KMS-11 (cell line): ENCODE results near the gene DACT3.
"Not testable (repeated sequence)": the region's sequence is repeated elsewhere in the genome, so short reads cannot be mapped to it uniquely, and the experiment has no call there.

Experiments used
- H2AFZ ChIP-seq: fragments of 200-600 bp; sonication (generic); 2 replicates; pipeline ENCODE4 v1.6.1; 2016; ENCODE audit warnings: antibody characterized with exemption, mixed run types, low read depth
- H3K27ac ChIP-seq: fragments of 200-600 bp; sonication (generic); 2 replicates; pipeline ENCODE4 v1.6.1; 2016; ENCODE audit warnings: mild to moderate bottlenecking, mixed run types
- H3K27me3 ChIP-seq: fragments of 200-600 bp; sonication (generic); 2 replicates; pipeline ENCODE4 v1.6.1; 2017; ENCODE audit warnings: mild to moderate bottlenecking, low read depth, mixed run types, moderate library complexity; ENCODE audit not compliant: insufficient read depth
- H3K36me3 ChIP-seq: fragments of 200-600 bp; sonication (generic); 2 replicates; pipeline ENCODE4 v1.6.1; 2017; ENCODE audit warnings: mild to moderate bottlenecking, mixed run types; ENCODE audit not compliant: insufficient read depth
- H3K4me1 ChIP-seq: fragments of 200-600 bp; sonication (generic); 2 replicates; pipeline ENCODE4 v1.6.1; 2016; ENCODE audit warnings: mild to moderate bottlenecking, low read depth, mixed run types; ENCODE audit not compliant: poor library complexity, severe bottlenecking
- H3K4me2 ChIP-seq: fragments of 200-600 bp; sonication (generic); 2 replicates; pipeline ENCODE4 v1.7.0; 2016; ENCODE audit warnings: mild to moderate bottlenecking, mixed run types
- H3K4me3 ChIP-seq: fragments of 200-600 bp; sonication (generic); IDR thresholded peaks from 2 replicates; pipeline ENCODE4 v1.6.1; 2017; ENCODE audit warnings: low read depth, low read length, mixed read lengths; ENCODE audit not compliant: insufficient read depth
- H3K79me2 ChIP-seq: fragments of 200-600 bp; sonication (generic); 2 replicates; pipeline ENCODE4 v1.6.1; 2016; ENCODE audit warnings: low read depth, mixed run types; ENCODE audit not compliant: insufficient read depth
- H3K9ac ChIP-seq: fragments of 200-600 bp; sonication (generic); 2 replicates; pipeline ENCODE4 v1.6.1; 2016; ENCODE audit warnings: mild to moderate bottlenecking, mixed run types
- H4K20me1 ChIP-seq: fragments of 200-600 bp; sonication (generic); 2 replicates; pipeline ENCODE4 v1.6.1; 2016; ENCODE audit warnings: mild to moderate bottlenecking, mixed run types; ENCODE audit not compliant: insufficient read depth
- TF ChIP-seq, protein P1 (sequence below): fragments of 200-600 bp; sonication (generic); conservative IDR thresholded peaks from 2 replicates; pipeline ENCODE4 v1.6.1; 2017; ENCODE audit warnings: low read depth, mild to moderate bottlenecking, antibody characterized with exemption, low read length, moderate library complexity, mixed read lengths

The DACT3 gene

DNA sequence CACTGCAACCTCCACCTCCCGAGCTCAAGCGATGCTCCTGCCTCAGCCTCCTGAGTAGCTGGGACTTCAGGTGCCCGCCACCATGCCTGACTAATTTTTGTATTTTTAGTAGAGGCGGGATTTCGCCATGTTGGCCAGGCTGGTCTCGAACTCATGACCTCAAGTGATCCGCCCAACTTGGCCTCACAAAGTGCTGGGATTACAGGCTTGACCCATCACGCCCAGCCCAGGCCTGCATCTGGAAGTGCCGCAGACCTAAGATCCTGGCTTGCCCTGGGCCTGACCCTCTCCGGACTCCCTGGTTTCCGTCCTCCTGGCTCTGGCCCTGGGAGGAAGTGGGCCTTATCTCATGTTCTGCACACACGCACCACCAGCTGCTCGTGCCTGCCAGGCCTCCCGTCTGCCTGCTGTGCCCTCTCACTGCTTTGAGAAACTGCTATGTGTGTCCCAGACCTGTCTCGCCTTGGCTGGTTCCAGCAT is 31.4 kb downstream of the DACT3 start:
- Histone ChIP-seq H2AFZ (no peak overlapping the region), H3K36me3 (no peaks in the 10 kb centered on the region), H4K20me1 (no peaks in the 10 kb centered on the region), H3K27me3 (peaks cover 62% of the 10 kb centered on the region), H3K79me2 (no peaks in the 10 kb centered on the region), H3K4me1 (peaks cover 19% of the 10 kb centered on the region), H3K27ac (no peak overlapping the region), H3K4me3 (no peak overlapping the region), H3K4me2 (no peak overlapping the region), H3K9ac (no peak overlapping the region)
- TF ChIP-seq, protein P1, sequence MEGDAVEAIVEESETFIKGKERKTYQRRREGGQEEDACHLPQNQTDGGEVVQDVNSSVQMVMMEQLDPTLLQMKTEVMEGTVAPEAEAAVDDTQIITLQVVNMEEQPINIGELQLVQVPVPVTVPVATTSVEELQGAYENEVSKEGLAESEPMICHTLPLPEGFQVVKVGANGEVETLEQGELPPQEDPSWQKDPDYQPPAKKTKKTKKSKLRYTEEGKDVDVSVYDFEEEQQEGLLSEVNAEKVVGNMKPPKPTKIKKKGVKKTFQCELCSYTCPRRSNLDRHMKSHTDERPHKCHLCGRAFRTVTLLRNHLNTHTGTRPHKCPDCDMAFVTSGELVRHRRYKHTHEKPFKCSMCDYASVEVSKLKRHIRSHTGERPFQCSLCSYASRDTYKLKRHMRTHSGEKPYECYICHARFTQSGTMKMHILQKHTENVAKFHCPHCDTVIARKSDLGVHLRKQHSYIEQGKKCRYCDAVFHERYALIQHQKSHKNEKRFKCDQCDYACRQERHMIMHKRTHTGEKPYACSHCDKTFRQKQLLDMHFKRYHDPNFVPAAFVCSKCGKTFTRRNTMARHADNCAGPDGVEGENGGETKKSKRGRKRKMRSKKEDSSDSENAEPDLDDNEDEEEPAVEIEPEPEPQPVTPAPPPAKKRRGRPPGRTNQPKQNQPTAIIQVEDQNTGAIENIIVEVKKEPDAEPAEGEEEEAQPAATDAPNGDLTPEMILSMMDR, result no peak

- not testable (repeated sequence) for H3K4me2 ChIP-seq, H3K36me3 ChIP-seq, H2AFZ ChIP-seq, H3K4me3 ChIP-seq, H3K79me2 ChIP-seq, H3K9ac ChIP-seq, H4K20me1 ChIP-seq, H3K27ac ChIP-seq
- peaks cover 16% of the 10 kb centered on the region for H3K4me1 ChIP-seq
- H3K27me3 ChIP-seq, result peaks cover 64% of the 10 kb centered on the region
These were observed 32.0 kb downstream of the DACT3 start for GRCh38 chr19:46628970-46629369.

- H3K27me3 ChIP-seq, result peaks cover 54% of the 10 kb centered on the region
- TF ChIP-seq, protein P1, result no peak
- no peak overlapping the region for H3K4me3 ChIP-seq
- H2AFZ ChIP-seq, result no peak overlapping the region
- H3K4me2 ChIP-seq, result no peak overlapping the region
- no peaks in the 10 kb centered on the region for H3K36me3 ChIP-seq
- peaks cover 7% of the 10 kb centered on the region for H3K4me1 ChIP-seq
- H4K20me1 ChIP-seq, result no peaks in the 10 kb centered on the region
- H3K9ac ChIP-seq, result no peak overlapping the region
- H3K79me2 ChIP-seq, result no peaks in the 10 kb centered on the region
- no peak overlapping the region for H3K27ac ChIP-seq
These were observed 34.5 kb downstream of the DACT3 start for GRCh38 chr19:46626446-46626845.

DNA sequence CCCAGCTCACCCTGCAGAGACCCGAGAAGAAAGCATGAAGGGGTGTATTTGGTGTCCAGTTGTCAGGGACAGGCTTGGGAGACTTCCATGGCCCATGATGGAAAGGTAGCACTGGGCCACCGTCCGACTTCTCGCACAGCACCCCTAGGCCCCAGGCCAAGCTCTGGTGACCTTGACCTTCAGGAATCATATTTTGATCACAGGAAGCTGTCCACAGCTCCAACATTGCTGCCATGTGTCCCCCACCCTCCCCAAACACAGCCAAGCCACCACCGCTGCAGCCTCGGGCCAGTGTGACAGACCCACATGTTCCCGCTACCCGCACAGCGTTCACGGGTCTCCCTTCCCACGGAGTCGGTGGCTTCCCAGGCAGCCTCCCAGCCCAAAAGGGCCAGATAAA is 35.3 kb downstream of the DACT3 start:
- Histone ChIP-seq H2AFZ (no peak overlapping the region), H4K20me1 (no peaks in the 10 kb centered on the region), H3K4me1 (peaks cover 7% of the 10 kb centered on the region), H3K4me3 (no peak overlapping the region), H3K36me3 (no peaks in the 10 kb centered on the region), H3K9ac (no peak overlapping the region), H3K79me2 (no peaks in the 10 kb centered on the region), H3K27me3 (peaks cover 54% of the 10 kb centered on the region), H3K4me2 (no peak overlapping the region), H3K27ac (no peak overlapping the region)
- TF ChIP-seq, protein P1, result no peak

GRCh38 chr19:46624958-46625661 is 35.9 kb downstream of the DACT3 start, which contains the start of gene PTGIR:
Gene PTGIR, minus strand, starts transcription at chr19:46625089. Its CDS starts 864 bp downstream, at chr19:46624225.
- no peaks in the 10 kb centered on the region for H4K20me1 ChIP-seq
- TF ChIP-seq, protein P1, result no peak
- H3K27me3 ChIP-seq, result peaks cover 56% of the 10 kb centered on the region
- no peak within 1 kb of the TSS for H3K4me3 ChIP-seq
- no peak within 1 kb of the TSS for H3K27ac ChIP-seq
- peaks cover 7% of the 10 kb centered on the region for H3K4me1 ChIP-seq
- no peaks in the 10 kb centered on the region for H3K36me3 ChIP-seq
- no peaks in the 10 kb centered on the region for H3K79me2 ChIP-seq
- no peak within 1 kb of the TSS for H2AFZ ChIP-seq
- no peak within 1 kb of the TSS for H3K4me2 ChIP-seq
- no peak within 1 kb of the TSS for H3K9ac ChIP-seq
